Stimulated activated naive CD8-positive, alpha-beta T cell treated with anti-CD3 and anti-CD28 coated beads, Interleukin-15, Interleukin-2, amounts not matched to agents 100 ng/mL and 50 ng/mL, for 24 hours (primary cell): ENCODE data around the gene PPP1R12C.
"Not testable (repeated sequence)": the region's sequence is repeated elsewhere in the genome, so short reads cannot be mapped to it uniquely, and the experiment has no call there.

ENCODE experiments used
- H3K27ac Mint-ChIP-seq: one replicate; pipeline ENCODE4 v1.8.0; 2021; ENCODE audit warnings: mild to moderate bottlenecking, mixed read lengths
- H3K27me3 Mint-ChIP-seq: one replicate; pipeline ENCODE4 v1.8.0; 2021; ENCODE audit warnings: mixed read lengths
- H3K36me3 Mint-ChIP-seq: one replicate; pipeline ENCODE4 v1.8.0; 2021; ENCODE audit warnings: low read depth, mixed read lengths
- H3K4me1 Mint-ChIP-seq: one replicate; pipeline ENCODE4 v1.8.0; 2021; ENCODE audit warnings: low read depth, mixed read lengths
- H3K4me3 Mint-ChIP-seq: one replicate; pipeline ENCODE4 v1.8.0; 2021; ENCODE audit warnings: mild to moderate bottlenecking, mixed read lengths
- H3K9me3 Mint-ChIP-seq: one replicate; pipeline ENCODE4 v1.8.0; 2021; ENCODE audit warnings: mixed read lengths

PPP1R12C gene

GRCh38 chr19:55066107-55066709, 51.2 kb downstream of the PPP1R12C start:
- Mint-ChIP-seq H3K27ac (no peak overlapping the region), H3K36me3 (no peaks in the 10 kb centered on the region), H3K27me3 (peaks cover 52% of the 10 kb centered on the region), H3K4me3 (no peak overlapping the region), H3K4me1 (peaks cover 14% of the 10 kb centered on the region), H3K9me3 (no peaks in the 10 kb centered on the region)

DNA sequence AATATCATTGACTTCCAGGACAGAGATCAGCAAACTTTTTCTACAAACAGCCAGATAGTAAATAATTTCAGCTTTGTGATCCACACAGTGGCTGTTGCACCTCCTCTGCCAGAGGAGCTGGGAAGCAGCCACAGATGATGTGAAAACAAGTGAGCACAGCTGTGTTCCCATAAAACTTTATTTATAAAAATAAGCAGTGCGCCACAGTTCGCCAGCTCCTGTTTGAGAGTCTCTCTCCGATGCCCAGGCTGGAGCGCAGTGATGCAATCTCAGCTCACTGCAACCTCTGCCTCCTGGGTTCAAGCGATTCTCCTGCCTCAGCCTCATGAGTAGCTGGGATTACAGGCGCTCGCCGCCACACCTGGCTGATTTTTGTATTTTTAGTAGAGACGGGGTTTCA, 51.9 kb downstream of the PPP1R12C start:
- H3K4me1 Mint-ChIP-seq: peaks cover 17% of the 10 kb centered on the region

GRCh38 chr19:55063492-55063843, 54.0 kb downstream of the PPP1R12C start:
- Mint-ChIP-seq H3K36me3 (peaks cover 17% of the 10 kb centered on the region), H3K9me3 (no peaks in the 10 kb centered on the region), H3K27me3 (peaks cover 32% of the 10 kb centered on the region), H3K4me3 (peak overlapping the region; percentile 88), H3K27ac (no peak overlapping the region), H3K4me1 (peaks cover 10% of the 10 kb centered on the region)

More for the DNA sequence above, 51.9 kb downstream of the PPP1R12C start:
- H3K9me3 Mint-ChIP-seq, H3K36me3 Mint-ChIP-seq, H3K27ac Mint-ChIP-seq, H3K4me3 Mint-ChIP-seq: not testable (repeated sequence)
- H3K27me3 Mint-ChIP-seq: peaks cover 47% of the 10 kb centered on the region

GRCh38 chr19:55062735-55063491, 54.5 kb downstream of the PPP1R12C start, which contains the start of gene RDH13:
Gene RDH13 (minus strand): TSS chr19:55063148. CDS start chr19:55063032, 116 bp downstream.
- H3K27ac Mint-ChIP-seq: peak within 1 kb of the TSS; percentile 67
- peaks cover 10% of the 10 kb centered on the region for H3K4me1 Mint-ChIP-seq

DNA sequence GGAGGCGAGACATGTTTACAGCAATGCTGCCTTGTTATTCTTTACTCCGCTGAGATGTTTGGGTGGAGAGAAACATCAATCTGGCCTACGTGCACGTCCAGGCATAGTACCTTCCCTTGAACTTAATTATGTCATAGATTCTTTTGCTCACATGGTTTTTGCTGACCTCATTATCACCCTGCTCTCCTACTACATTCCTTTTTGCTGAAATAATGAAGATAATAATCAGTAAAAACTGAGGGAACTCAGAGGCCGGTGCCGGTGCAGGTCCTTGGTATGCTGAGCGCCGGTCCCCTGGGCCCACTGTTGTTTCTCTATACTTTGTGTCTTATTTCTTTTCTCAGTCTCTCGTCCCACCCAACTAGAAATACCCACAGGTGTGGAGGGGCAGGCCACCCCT, 57.1 kb downstream of the PPP1R12C start:
- not testable (repeated sequence) for H3K9me3 Mint-ChIP-seq, H3K27ac Mint-ChIP-seq, H3K27me3 Mint-ChIP-seq, H3K4me3 Mint-ChIP-seq
- Mint-ChIP-seq H3K36me3 (peaks cover 38% of the 10 kb centered on the region), H3K4me1 (peaks cover 10% of the 10 kb centered on the region)

More at GRCh38 chr19:55062735-55063491, 54.5 kb downstream of the PPP1R12C start, which contains the start of gene RDH13:
- no peaks in the 10 kb centered on the region for H3K9me3 Mint-ChIP-seq
- H3K36me3 Mint-ChIP-seq: peaks cover 21% of the 10 kb centered on the region
- peak within 1 kb of the TSS; percentile 88 for H3K4me3 Mint-ChIP-seq
- peaks cover 27% of the 10 kb centered on the region for H3K27me3 Mint-ChIP-seq

DNA sequence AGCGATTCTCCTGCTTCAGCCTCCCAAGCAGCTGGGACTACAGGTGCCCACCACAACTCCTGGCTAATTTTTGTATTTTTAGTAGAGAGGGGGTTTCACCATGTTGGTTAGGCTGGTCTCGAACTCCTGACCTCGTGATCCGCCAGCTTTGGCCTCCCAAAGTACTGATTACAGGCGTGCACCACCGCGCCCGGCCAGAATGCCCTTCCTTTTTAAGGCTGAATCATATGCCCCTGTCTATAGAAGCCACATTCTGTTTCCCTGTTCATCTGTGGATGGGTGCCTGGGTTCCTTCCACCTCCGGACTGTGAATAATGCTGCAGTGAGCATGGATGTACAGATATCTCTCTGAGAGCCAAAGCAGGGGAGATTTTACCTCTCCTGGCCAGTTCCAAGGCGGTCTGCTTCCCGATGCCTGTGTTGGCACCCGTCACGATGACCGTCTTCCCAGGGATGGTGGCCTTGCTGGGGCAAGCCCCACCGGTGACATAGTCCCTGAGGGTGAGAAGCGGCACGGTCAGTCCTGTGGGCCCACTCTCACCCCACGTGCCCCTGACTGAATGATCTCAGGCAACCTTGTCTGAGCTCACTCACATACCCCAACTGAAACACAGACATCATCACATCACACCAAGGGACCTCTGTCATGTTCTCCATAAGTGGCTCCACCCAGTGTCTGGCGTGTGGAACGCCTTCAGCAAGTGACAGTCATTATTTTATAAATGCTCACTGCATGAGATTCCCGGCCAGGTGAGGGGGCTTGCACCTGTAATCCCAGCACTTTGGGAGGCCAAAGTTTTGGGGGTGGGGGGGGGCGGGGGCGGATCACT, 58.4 kb downstream of the PPP1R12C start:
- H3K4me3 Mint-ChIP-seq: no peak overlapping the region
- H3K9me3 Mint-ChIP-seq: no peaks in the 10 kb centered on the region
- no peaks in the 10 kb centered on the region for H3K27me3 Mint-ChIP-seq
- H3K36me3 Mint-ChIP-seq: peaks cover 47% of the 10 kb centered on the region
- peaks cover 10% of the 10 kb centered on the region for H3K4me1 Mint-ChIP-seq
- no peak overlapping the region for H3K27ac Mint-ChIP-seq

GRCh38 chr19:55056827-55057226, 60.6 kb downstream of the PPP1R12C start:
- peaks cover 5% of the 10 kb centered on the region for H3K4me1 Mint-ChIP-seq
- no peak overlapping the region for H3K4me3 Mint-ChIP-seq
- H3K27me3 Mint-ChIP-seq: no peaks in the 10 kb centered on the region
- H3K9me3 Mint-ChIP-seq: no peaks in the 10 kb centered on the region
- no peak overlapping the region for H3K27ac Mint-ChIP-seq
- H3K36me3 Mint-ChIP-seq: peaks cover 54% of the 10 kb centered on the region

DNA sequence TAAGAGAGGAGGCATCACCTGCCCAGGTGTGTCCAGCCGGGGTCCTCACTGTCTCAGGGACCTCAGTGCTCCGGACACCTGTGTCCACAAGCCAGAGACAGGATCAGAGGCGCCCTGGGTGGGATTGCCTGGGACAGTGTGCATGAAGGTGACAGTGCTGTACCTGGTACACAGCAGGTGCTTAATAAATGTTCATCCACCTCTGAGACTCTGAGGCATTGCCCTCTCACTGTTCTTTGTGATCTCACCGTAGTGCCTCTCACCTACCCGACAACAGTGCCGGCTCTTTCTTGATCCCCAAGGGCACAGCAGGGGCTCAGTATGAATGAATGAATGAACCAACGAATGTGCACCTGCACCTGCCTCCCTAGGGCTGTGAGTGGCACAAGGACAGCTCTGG, 63.7 kb downstream of the PPP1R12C start:
- Mint-ChIP-seq H3K4me1 (no peaks in the 10 kb centered on the region), H3K4me3 (no peak overlapping the region), H3K27me3 (no peaks in the 10 kb centered on the region), H3K27ac (no peak overlapping the region), H3K9me3 (no peaks in the 10 kb centered on the region), H3K36me3 (peaks cover 51% of the 10 kb centered on the region)

- H3K27ac Mint-ChIP-seq: no peak overlapping the region
- no peaks in the 10 kb centered on the region for H3K9me3 Mint-ChIP-seq
- H3K4me1 Mint-ChIP-seq: no peaks in the 10 kb centered on the region
- peaks cover 43% of the 10 kb centered on the region for H3K36me3 Mint-ChIP-seq
- H3K27me3 Mint-ChIP-seq: no peaks in the 10 kb centered on the region
- no peak overlapping the region for H3K4me3 Mint-ChIP-seq
Observed at GRCh38 chr19:55050749-55051532, 66.5 kb downstream of the PPP1R12C start.

DNA sequence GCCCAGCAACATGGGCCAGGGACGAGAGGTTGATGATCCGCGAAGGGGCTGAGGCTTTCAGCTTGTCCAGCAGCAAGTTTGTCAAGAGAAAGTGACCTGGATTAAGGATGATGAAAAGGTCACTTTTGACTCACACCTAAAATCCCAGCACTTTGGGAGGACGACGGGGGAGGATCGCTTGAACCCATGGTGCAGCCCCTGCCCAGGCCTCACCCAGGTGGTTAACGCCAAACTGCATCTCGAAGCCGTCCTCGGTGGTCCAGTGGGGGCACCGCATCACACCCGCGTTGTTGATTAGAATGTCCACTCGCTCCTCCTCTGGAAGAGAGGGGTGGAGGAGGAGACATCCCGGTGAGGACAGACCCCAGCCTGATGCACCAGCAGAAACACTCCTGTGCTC, 69.0 kb downstream of the PPP1R12C start:
- Mint-ChIP-seq H3K27ac (no peak overlapping the region), H3K4me1 (no peaks in the 10 kb centered on the region), H3K36me3 (peaks cover 44% of the 10 kb centered on the region), H3K4me3 (no peak overlapping the region), H3K27me3 (no peaks in the 10 kb centered on the region), H3K9me3 (no peaks in the 10 kb centered on the region)

GRCh38 chr19:55047951-55048350, 69.5 kb downstream of the PPP1R12C start:
- Mint-ChIP-seq H3K9me3 (no peaks in the 10 kb centered on the region), H3K36me3 (peaks cover 40% of the 10 kb centered on the region), H3K27ac (no peak overlapping the region), H3K4me1 (peaks cover 1% of the 10 kb centered on the region), H3K27me3 (no peaks in the 10 kb centered on the region), H3K4me3 (no peak overlapping the region)

DNA sequence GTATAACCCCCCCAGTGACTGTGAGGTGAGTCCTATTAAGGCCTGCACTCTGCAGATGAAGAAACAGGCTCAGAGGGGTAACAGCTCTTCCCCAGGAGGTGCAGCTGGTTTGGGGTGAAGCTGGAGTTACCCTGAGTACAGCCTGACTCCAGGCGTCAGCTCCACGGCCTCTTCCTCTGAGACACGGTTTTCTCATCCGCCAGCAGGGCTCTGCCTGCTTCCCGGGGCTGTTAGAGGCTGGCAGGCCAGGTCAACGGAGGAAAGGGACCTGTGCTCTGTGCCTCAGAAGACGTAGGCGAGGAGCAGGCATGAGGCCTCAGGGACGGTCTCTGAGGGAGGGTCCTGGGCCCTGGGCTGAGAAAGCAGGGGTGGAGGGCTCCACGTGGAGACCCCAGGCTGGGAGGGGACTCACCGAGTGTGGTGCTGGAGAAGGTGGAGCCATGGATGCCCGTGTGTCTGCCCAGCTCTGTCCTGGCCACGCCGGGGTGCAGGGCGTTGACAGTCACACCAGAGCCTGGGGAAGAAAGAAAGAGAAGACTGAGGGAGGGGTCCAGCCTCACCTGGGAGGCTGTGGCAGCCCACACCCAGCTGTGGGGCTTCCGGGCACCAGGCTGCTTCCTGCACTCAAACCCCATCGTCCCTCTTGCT, 70.3 kb downstream of the PPP1R12C start:
- Mint-ChIP-seq H3K4me3 (no peak overlapping the region), H3K9me3 (no peaks in the 10 kb centered on the region), H3K27me3 (no peaks in the 10 kb centered on the region), H3K4me1 (peaks cover 10% of the 10 kb centered on the region), H3K36me3 (peaks cover 43% of the 10 kb centered on the region), H3K27ac (no peak overlapping the region)

DNA sequence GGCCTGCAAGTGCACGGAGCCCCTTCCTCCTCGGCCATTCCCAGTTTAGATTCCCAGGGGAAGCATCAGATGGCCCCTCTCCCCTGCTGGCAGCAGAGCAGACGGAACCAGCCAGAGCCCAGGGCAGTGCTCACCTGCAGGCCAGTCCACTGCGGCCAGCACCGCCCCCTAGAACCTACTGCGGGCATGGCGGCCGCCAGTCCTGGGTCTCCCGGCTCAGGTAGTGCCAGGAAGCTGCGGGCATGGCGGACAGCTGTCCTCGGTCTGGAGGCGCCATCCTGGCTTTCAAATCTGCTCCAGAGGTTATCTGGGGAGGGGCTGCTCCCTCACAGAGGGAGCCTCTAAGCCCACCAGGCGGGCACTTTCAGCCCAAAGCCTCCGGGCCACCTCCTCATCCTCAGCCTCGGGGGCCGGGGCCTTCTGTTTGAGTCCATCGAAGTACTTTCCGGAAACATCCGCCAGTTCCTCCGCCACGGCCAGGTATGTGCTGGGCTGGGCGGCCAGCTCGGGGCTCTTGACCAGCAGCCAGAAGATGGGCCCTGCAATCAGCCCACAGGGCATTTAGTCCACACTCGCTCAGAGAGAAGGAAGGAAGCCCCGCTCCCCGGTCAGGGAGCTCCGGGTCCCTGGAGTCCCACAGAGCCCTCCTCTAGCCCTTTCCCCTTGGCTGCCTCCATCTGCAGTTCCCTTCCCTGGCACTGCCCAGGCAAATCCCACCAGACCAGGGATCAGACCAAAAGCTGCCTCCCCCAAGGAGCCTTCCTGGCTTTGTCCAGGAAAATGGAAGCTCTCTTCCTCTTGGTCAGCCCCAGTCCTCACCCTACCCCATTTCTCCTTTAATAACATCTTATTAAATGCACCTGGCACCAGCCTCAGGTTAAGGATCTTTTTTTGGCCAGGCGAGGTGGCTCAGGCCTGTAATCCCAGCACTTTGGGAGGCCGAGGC, 72.4 kb downstream of the PPP1R12C start:
- peaks cover 38% of the 10 kb centered on the region for H3K36me3 Mint-ChIP-seq
- no peak overlapping the region for H3K27ac Mint-ChIP-seq
- H3K9me3 Mint-ChIP-seq: no peaks in the 10 kb centered on the region
- peaks cover 20% of the 10 kb centered on the region for H3K4me1 Mint-ChIP-seq
- H3K4me3 Mint-ChIP-seq: no peak overlapping the region
- H3K27me3 Mint-ChIP-seq: no peaks in the 10 kb centered on the region
